GM19099 (cell line): Measurements from ENCODE around the gene ACTR1B.

Source experiments
- POLR2A ChIP-seq: IDR thresholded peaks from 3 replicates; pipeline ENCODE4 v1.6.1; 2011; ENCODE audit warnings: low read depth; ENCODE audit not compliant: insufficient read length; ENCODE audit errors: extremely low read depth

Gene ACTR1B

GRCh38 chr2:97664636-97664970 is 759 bp upstream of the ACTR1B start:
- no peak for TF ChIP-seq POLR2A

- TF ChIP-seq POLR2A, result peak; percentile 9
These were observed 250 bp downstream of the ACTR1B start for GRCh38 chr2:97663626-97663961.

GRCh38 chr2:97662895-97663625 is 784 bp downstream of the ACTR1B start:
- no peak for TF ChIP-seq POLR2A

DNA sequence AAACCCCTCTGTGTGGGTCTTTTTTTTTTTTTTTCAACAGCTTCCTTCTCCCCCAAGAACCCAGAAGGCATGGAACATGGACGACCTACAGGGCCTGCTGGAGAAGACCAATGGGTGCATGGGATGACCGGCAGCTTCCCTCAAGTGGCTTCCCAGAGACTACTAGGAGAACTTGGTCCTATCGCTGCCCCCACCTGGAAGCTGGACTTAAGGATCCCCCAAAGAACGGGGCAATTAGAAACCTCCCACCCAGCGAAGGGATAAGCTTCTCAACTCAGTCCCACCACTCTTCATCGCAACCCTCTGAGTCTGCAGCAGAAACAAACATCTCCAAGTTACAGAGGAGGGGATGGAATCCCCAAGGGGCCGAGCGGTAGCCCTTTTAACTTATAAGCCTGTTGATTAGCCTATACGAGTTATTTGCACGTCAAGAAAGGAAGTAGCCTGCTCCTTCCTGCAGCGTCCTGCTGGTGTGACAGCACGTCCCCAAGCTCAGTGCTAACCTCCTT is 1.4 kb downstream of the ACTR1B start:
- no peak for TF ChIP-seq POLR2A

- TF ChIP-seq POLR2A, result no peak
These were observed 1.9 kb downstream of the ACTR1B start for GRCh38 chr2:97661927-97662326.

DNA sequence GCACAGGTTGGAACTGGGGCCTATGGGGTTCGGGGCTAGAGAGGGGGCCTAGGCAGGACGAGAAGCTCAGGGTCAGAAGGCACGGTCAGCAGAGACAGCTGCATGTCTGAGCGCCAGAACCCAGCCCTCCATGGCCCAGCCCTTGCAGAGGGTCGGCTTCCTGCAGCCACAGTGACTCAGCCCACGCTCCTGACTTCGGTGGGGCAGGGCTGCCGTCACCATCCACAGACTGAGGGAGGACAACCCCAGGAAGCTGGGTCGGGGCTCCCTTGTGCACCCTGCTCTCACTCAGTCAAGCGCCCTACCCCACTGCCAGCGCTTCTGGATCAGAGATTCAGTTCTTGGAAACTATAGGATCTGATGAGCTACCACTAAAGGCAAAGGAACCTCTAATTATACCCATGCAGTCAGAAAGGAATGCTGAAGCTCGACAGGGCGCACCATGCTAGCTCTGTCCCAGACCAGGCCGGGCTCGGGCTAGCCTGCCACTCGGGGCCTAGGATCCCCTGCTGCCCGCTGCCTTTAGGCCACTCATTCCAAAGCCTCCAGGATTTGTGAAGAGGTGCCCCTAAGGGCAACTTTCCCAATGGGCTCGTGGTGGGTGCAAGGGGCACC is 3.0 kb downstream of the ACTR1B start:
- no peak for TF ChIP-seq POLR2A

GRCh38 chr2:97660044-97660774 is 3.6 kb downstream of the ACTR1B start:
- TF ChIP-seq POLR2A, result no peak

DNA sequence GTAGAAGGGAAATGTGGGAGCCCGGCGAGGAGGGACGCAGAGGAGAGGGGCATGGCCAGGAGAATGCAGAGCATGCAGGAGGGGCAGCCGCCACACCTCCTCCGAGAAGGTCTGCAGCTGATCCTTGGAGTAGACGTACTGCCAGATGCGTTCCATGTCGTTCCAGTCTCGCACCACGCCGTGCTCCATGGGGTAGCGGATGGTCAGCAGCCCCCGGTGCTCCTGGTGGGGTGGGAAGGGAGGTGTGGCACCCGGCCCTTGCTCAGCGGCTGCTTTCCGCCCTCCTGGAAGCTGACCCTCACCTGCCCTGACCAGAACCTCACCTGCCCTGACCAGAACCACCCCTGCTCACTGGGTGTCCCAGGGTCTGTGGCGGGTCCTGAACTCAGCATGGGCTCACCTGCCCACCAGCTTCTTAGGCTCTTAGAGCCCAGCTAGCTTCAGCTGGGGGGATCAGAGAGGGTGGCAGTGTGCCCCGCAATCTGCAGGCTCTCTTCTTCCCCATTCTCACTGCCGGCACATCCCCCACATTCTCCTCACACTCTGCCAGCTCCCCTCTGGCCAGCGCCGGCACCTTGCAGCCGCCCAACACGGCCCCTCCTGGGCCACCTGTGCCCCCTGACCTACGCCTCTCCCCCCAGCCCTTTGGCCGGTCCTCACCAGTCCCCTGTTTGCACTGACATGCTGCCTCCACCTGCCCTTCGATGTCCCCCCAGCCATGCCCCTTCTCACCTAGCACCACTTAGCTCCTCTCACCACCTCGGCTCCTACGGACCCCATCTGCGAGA is 4.4 kb downstream of the ACTR1B start:
- no peak for TF ChIP-seq POLR2A

- TF ChIP-seq POLR2A, result no peak
These were observed 5.1 kb downstream of the ACTR1B start for GRCh38 chr2:97658691-97659157.

DNA sequence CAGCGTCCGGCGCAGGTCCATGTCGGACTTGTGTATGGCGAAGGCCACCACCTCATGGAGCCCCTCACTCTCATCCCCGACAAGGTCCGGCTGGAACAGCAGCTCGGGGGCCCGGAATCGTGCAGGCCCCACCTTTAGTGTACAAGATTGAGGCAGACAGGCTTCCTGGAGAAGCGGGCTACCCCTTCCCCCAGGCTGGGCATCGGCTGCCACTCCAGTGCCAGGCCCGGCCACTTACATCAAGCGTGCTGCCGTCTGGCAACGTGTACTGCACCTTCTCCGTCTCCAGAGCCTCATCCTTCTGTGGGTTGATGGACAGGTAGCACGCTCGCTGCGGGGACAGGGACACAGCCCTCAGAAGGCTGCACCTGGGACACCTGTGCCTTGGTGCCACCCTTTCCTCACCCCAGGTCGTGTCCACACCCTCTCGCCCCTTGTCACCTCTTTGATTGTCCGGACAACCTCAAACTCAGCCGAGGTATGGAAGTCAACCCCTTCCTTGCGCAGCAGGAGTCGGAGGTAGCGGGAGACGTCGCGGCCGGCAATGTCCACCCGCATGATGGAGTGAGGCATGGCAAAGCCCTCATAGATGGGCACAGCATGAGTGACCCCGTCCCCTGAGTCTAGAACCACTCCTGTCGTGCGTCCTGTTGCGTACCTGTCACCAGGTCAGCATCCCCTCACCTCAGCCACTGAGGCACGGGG is 5.7 kb downstream of the ACTR1B start:
- no peak for TF ChIP-seq POLR2A

DNA sequence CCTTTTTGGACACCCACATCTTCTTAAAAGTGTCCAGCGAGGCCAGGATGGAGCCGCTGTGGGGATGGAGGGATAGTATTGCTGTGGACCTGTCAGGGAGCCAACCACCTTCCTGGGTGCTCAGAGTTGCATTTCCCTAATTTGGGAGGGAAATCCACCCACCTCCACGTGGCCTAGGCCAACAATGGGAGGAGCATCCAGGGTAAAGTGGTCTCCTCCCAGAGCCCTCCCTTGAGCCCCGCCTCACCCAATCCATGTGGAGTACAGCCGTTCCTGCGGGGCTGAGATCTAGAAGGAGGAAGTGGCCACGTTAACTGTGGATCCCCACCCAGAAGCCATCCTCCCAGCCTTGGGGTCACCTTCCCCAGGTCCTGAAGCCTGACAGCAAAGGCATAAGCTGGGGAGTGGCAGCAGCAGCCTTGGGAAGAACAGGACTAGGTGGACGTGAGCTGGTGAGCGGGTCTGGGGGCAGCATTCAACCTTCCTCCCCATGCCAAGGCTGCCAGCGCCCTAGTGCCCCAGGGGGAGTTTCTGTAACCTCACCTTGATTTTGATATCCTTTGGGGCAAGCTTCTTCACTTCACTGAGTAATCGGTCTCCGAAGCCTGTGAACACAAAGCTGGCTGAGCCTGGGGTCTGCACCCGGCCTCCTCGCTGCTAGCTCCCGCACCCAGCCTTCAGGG is 6.8 kb downstream of the ACTR1B start:
- TF ChIP-seq POLR2A, result no peak

- no peak for TF ChIP-seq POLR2A
These were observed 7.6 kb downstream of the ACTR1B start for GRCh38 chr2:97656129-97656755.

- TF ChIP-seq POLR2A, result no peak
These were observed 9.1 kb downstream of the ACTR1B start for GRCh38 chr2:97654791-97655190.
